Esophagus squamous epithelium (tissue), 5 donors: ENCODE measurements around the gene KMT5B. TPM values are rescaled to one million over a fixed set of nuclear protein-coding genes. Genes with fewer than 3 reads are reported as not detected.

Source experiments
- DNase-seq: peaks from one replicate; lab custom pipeline; 2025; lab: John Stamatoyannopoulos, UW
- H3K27ac ChIP-seq, 4 donors: fragments of 200-600 bp; sonication (generic); one replicate each; pipeline ENCODE4 v1.5.1; 2016 to 2019; ENCODE audit warnings: mild to moderate bottlenecking in 1 of 4
- H3K27me3 ChIP-seq, 4 donors: fragments of 200-600 bp; sonication (generic); 1 replicate in 3 of 4; 2 replicates in 1 of 4; pipeline versions ENCODE4 v1.5.1 to v1.6.0; 2017 to 2021; ENCODE audit warnings: antibody characterized with exemption in 1 of 4
- H3K36me3 ChIP-seq, 3 donors: fragments of 200-600 bp; sonication (generic); one replicate each; pipeline ENCODE4 v1.5.1; 2016 to 2019
- H3K4me1 ChIP-seq, 3 donors: fragments of 200-600 bp; sonication (generic); one replicate each; pipeline ENCODE4 v1.5.1; 2017 to 2019
- H3K4me3 ChIP-seq, 4 donors: fragments of 200-600 bp; sonication (generic); 1 replicate in 3 of 4; 2 replicates in 1 of 4; pipeline ENCODE4 v1.5.1; 2016 to 2019; ENCODE audit warnings: mild to moderate bottlenecking in 2 of 4, moderate library complexity in 1 of 4
- H3K9me3 ChIP-seq, 3 donors: fragments of 200-600 bp; sonication (generic); one replicate each; pipeline ENCODE4 v1.5.1; 2016 to 2019
- CTCF ChIP-seq, 6 experiments: fragments of 450-650 bp in 4 of 6; fragments of 200-600 bp in 2 of 6; sonication (generic) in 2 of 6; IDR thresholded peaks; one replicate each; pipeline ENCODE4 v1.5.1; 2016 to 2019; ENCODE audit warnings: antibody characterized with exemption in 6 of 6, mild to moderate bottlenecking in 4 of 6, moderate library complexity in 4 of 6
- POLR2A ChIP-seq, 4 donors: fragments of 450-650 bp; IDR thresholded peaks; one replicate each; pipeline ENCODE4 v1.6.1; 2017; ENCODE audit warnings: antibody characterized with exemption in 4 of 4, mild to moderate bottlenecking in 4 of 4, moderate library complexity in 3 of 4
- WGBS, 2 donors: methylation state at CpG; one replicate each; pipeline ENCODE4 v1.1.5; 2018; 5-methylcytosine and 5-hydroxymethylcytosine counted together
- intact Hi-C: fragments of 100-400 bp; cut with DNase I; formaldehyde crosslinking; loops from one replicate; pipeline ENCODE4 v1.15.0; 2022
- total RNA-seq, 4 donors: library from RNA; depleted of rRNA; stranded (reverse); fragments of >200 nt; gene quantifications; one replicate each; pipeline ENCODE4 v1.1.0, GENCODE V29; 2016
- donor health status: DM: yes; HTN: yes; CAD: no.

Gene KMT5B
- total RNA-seq, 4 donors from 2014 or later = 18.4 to 37.6 (median 21.9) TPM

DNA sequence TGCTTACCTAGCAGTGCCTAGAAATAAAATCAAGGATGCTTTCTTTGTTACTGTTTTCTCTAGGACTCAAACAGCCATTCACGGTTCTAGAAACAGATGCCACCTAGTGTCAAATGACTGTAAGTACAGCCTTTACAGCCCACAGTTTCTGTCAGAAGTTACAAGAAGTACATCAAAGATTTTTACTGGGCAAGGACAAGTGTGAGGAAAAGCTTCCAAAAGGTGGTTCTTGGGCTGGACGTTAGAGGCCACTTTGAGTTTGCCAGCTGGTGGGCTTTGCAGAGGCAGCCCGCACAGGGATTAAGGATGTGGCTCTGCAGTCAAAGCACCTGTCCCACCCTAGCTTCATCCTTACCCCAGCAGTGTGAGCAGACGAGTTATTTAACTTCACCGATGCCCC, 6.9 kb downstream of the KMT5B start:
- Histone ChIP-seq H3K9me3 (no peaks in the 10 kb centered on the region), H3K4me1 (peaks cover 34 to 97% (median 56%) of the 10 kb centered on the region in 3 donors), H3K4me3 (no peak overlapping the region), H3K27ac (peak overlapping the region in 1 of 4 donors; percentile 24), H3K27me3 (no peaks in the 10 kb centered on the region), H3K36me3 (no peaks in the 10 kb centered on the region)
- no peak for DNase-seq
- WGBS, 2 donors = 24 to 36% methylated on average over 5 of the region's 5 CpGs
- no peak for TF ChIP-seq POLR2A (IDR thresholded peaks at IDR 0.05)
- peak; percentile 58 to 83 (median 80) for TF ChIP-seq CTCF (IDR thresholded peaks at IDR 0.05)
- intact Hi-C loops = no loop called here

GRCh38 chr11:68204402-68204801, 8.7 kb downstream of the KMT5B start:
- no peak for TF ChIP-seq CTCF (IDR thresholded peaks at IDR 0.05)
- TF ChIP-seq POLR2A (IDR thresholded peaks at IDR 0.05) = no peak
- Histone ChIP-seq H3K4me1 (peaks cover 23 to 96% (median 45%) of the 10 kb centered on the region in 3 donors), H3K9me3 (no peaks in the 10 kb centered on the region), H3K4me3 (no peak overlapping the region), H3K27ac (no peak overlapping the region), H3K36me3 (no peaks in the 10 kb centered on the region), H3K27me3 (no peaks in the 10 kb centered on the region)
- intact Hi-C loops = no loop called here
- WGBS, 2 donors = 59 to 70% methylated on average over 6 of the region's 6 CpGs
- DNase-seq = no peak

DNA sequence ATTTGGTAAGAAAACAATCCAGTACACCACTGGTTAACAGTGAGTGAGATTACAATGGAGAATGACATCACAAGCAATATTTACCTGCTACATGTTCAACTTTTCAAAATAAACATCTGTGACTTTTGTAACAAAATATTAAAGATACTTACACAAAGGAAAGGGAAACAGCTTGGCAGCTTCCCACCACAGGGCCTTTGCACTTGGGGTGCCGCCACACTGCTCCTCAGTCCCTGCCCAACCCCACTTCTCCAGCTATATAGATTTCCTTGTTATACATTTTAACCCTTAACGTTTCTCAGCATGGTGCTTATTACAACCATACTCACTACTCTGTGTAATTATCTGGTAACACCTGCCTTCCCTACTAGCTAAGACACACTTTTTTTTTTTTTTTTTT, 10.9 kb downstream of the KMT5B start:
- 48 to 78% methylated on average over 2 of the region's 2 CpGs for WGBS, 2 donors
- Histone ChIP-seq H3K36me3 (no peaks in the 10 kb centered on the region), H3K4me1 (peaks cover 15 to 93% (median 33%) of the 10 kb centered on the region in 3 donors), H3K27ac (no peak overlapping the region), H3K4me3 (no peak overlapping the region), H3K27me3 (no peaks in the 10 kb centered on the region), H3K9me3 (no peaks in the 10 kb centered on the region)
- intact Hi-C loops = no loop called here
- TF ChIP-seq POLR2A (IDR thresholded peaks at IDR 0.05) (no peak), CTCF (IDR thresholded peaks at IDR 0.05) (no peak)
- DNase-seq = no peak

DNA sequence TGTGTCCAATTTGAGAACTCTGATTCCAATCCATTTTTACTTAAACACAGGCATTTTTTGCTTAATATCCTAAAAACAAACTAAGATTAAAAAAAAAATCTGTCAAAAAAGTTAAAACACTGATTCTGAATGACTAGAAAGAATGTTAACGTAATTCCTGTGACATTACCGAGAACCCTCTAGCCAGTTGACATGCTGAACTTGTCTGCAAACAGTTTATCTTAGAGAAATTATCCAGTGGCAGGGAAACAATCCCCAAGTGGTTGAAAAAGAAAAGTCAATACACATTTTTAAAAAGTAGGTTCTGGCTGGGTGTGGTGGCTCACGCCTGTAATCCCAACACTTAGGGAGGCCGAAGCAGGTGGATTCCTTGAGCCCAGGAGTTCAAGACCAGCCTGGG, 11.6 kb downstream of the KMT5B start:
- intact Hi-C loops = no loop called here
- TF ChIP-seq CTCF (IDR thresholded peaks at IDR 0.05) (no peak), POLR2A (IDR thresholded peaks at IDR 0.05) (no peak)
- WGBS, 2 donors = 58 to 73% methylated on average over 4 of the region's 4 CpGs
- Histone ChIP-seq H3K4me3 (no peak overlapping the region), H3K27me3 (no peaks in the 10 kb centered on the region), H3K36me3 (no peaks in the 10 kb centered on the region), H3K27ac (no peak overlapping the region), H3K4me1 (peaks cover 15 to 87% (median 33%) of the 10 kb centered on the region in 3 donors), H3K9me3 (no peaks in the 10 kb centered on the region)
- DNase-seq = no peak

DNA sequence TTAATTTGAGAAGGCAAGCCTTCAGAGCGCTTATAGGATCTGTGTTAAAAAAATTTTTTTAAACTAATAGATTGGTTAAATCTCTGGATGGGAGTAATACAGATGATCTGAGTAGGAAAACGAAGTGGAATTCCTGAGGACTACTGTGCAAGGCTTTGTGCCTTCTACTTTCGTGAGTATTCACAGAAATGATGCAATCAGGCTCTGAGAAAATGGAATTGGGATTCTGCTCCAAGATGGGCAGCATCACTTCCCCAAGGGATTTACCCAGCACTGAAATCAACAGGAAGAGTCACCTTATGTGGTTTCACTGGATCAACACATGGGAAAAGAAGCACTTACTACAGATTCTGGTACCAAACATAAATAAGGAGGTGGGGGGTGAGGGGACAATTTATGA, 12.5 kb downstream of the KMT5B start:
- 43 to 45% methylated on average over 3 of the region's 3 CpGs for WGBS, 2 donors
- Histone ChIP-seq H3K27me3 (no peaks in the 10 kb centered on the region), H3K4me1 (peaks cover 15 to 83% (median 31%) of the 10 kb centered on the region in 3 donors), H3K27ac (no peak overlapping the region), H3K4me3 (no peak overlapping the region), H3K36me3 (no peaks in the 10 kb centered on the region), H3K9me3 (no peaks in the 10 kb centered on the region)
- TF ChIP-seq POLR2A (IDR thresholded peaks at IDR 0.05) (no peak), CTCF (IDR thresholded peaks at IDR 0.05) (no peak)
- intact Hi-C loops = no loop called here
- DNase-seq = no peak
